Neural cell (in vitro differentiated cells): ENCODE measurements around the gene CCL2. TPM values are rescaled to one million over a fixed set of nuclear protein-coding genes. Genes with fewer than 3 reads are reported as not detected.

Experiments used
- H2AFZ ChIP-seq: fragments of 200-600, 300-800 bp; sonication (generic), shearing (Covaris generic); 2 replicates; pipeline ENCODE4 v1.6.0; 2014; ENCODE audit warnings: low read depth, mild to moderate bottlenecking, antibody characterized with exemption, low read length, moderate library complexity
- H3F3A ChIP-seq: fragments of 200-600 bp; shearing (Covaris generic); 2 replicates; pipeline ENCODE4 v1.6.1; 2016; ENCODE audit warnings: mild to moderate bottlenecking, moderate library complexity, mixed read lengths, antibody characterized with exemption, low read length; ENCODE audit not compliant: insufficient read depth, poor library complexity, severe bottlenecking
- H3K27ac ChIP-seq: fragments of 200-600, 300-800 bp; sonication (generic), shearing (Covaris generic); 2 replicates; pipeline ENCODE4 v1.5.1; 2014; ENCODE audit warnings: mild to moderate bottlenecking, low read length, moderate library complexity
- H3K27me3 ChIP-seq: fragments of 300-800, 200-600 bp; sonication (generic), shearing (Covaris generic); 2 replicates; pipeline ENCODE4 v1.6.0; 2014; ENCODE audit warnings: mild to moderate bottlenecking, low read depth, low read length, moderate library complexity; ENCODE audit not compliant: insufficient read depth
- H3K36me3 ChIP-seq: fragments of 300-800, 200-600 bp; sonication (generic), shearing (Covaris generic); 2 replicates; pipeline ENCODE4 v1.5.1; 2014; ENCODE audit warnings: mild to moderate bottlenecking, antibody characterized with exemption, low read length, moderate library complexity; ENCODE audit not compliant: insufficient read depth
- H3K4me2 ChIP-seq: fragments of 300-800, 200-600 bp; sonication (generic), shearing (Covaris generic); 2 replicates; pipeline ENCODE4 v1.6.0; 2014; ENCODE audit warnings: mild to moderate bottlenecking, low read length
- H3K4me3 ChIP-seq: fragments of 300-800, 200-600 bp; sonication (generic), shearing (Covaris generic); 2 replicates; pipeline ENCODE4 v1.5.1; 2014; ENCODE audit warnings: mild to moderate bottlenecking, low read length, moderate library complexity
- H3K79me2 ChIP-seq: fragments of 200-600 bp; shearing (Covaris generic); replicated peaks from 2 replicates; pipeline ENCODE4 v1.6.0; 2014; ENCODE audit warnings: mild to moderate bottlenecking, low read length, moderate library complexity; ENCODE audit not compliant: insufficient read depth
- H3K9ac ChIP-seq: fragments of 300-800, 200-600 bp; sonication (generic), shearing (Covaris generic); 2 replicates; pipeline ENCODE4 v1.6.1; 2016; ENCODE audit warnings: mild to moderate bottlenecking, low read length, mixed read lengths
- H3K9me2 ChIP-seq: fragments of 200-600 bp; shearing (Covaris generic); 2 replicates; pipeline ENCODE4 v1.6.1; 2016; ENCODE audit warnings: mild to moderate bottlenecking, low read length, mixed read lengths; ENCODE audit not compliant: insufficient read depth
- H3K9me3 ChIP-seq: fragments of 200-600, 300-800 bp; sonication (generic), shearing (Covaris generic); 2 replicates; pipeline ENCODE4 v1.6.1; 2016; ENCODE audit warnings: mild to moderate bottlenecking, mixed run types, low read length, moderate library complexity, mixed read lengths
- H4K20me1 ChIP-seq: fragments of 200-600 bp; shearing (Covaris generic); 2 replicates; pipeline ENCODE4 v1.6.1; 2016; ENCODE audit warnings: mild to moderate bottlenecking, mixed run types; ENCODE audit not compliant: insufficient read depth
- EP300 ChIP-seq: fragments of 450-650 bp; conservative IDR thresholded peaks from 2 replicates; pipeline ENCODE4 v1.6.1; 2014; ENCODE audit warnings: antibody characterized with exemption, mild to moderate bottlenecking, moderate library complexity; ENCODE audit not compliant: poor library complexity, severe bottlenecking
- EZH2 ChIP-seq: fragments of 200-600, 300-800 bp; shearing (Covaris generic), sonication (generic); IDR thresholded peaks from 2 replicates; pipeline ENCODE4 v1.6.1; 2014; ENCODE audit warnings: antibody characterized with exemption, low read length, borderline replicate concordance, mild to moderate bottlenecking; ENCODE audit not compliant: insufficient read depth, poor library complexity, severe bottlenecking
- MXI1 ChIP-seq: fragments of 450-650 bp; conservative IDR thresholded peaks from 2 replicates; pipeline ENCODE4 v1.6.1; 2014; ENCODE audit warnings: antibody characterized with exemption, mild to moderate bottlenecking; ENCODE audit not compliant: poor library complexity, severe bottlenecking
- POLR2AphosphoS5 ChIP-seq: IDR thresholded peaks from 2 replicates; pipeline ENCODE4 v1.6.1; 2012
- RAD21 ChIP-seq: fragments of 450-650 bp; conservative IDR thresholded peaks from 2 replicates; pipeline ENCODE4 v1.6.1; 2014; ENCODE audit warnings: antibody characterized with exemption, mild to moderate bottlenecking, moderate library complexity
- REST ChIP-seq: IDR thresholded peaks from 2 replicates; pipeline ENCODE4 v1.6.1; 2012; ENCODE audit warnings: borderline replicate concordance
- SMC3 ChIP-seq: fragments of 450-650 bp; conservative IDR thresholded peaks from 2 replicates; pipeline ENCODE4 v1.6.1; 2014; ENCODE audit warnings: antibody characterized with exemption, mild to moderate bottlenecking, moderate library complexity; ENCODE audit not compliant: poor library complexity
- TAF1 ChIP-seq: IDR thresholded peaks from 2 replicates; pipeline ENCODE4 v1.6.1; 2012; ENCODE audit warnings: low read depth
- polyA plus RNA-seq: library from polyadenylated mRNA; depleted of rRNA; stranded (reverse); fragments of >200 nt; gene quantifications from 2 replicates; pipeline ENCODE4 v1.2.3, GENCODE V29; 2014

The CCL2 gene
- polyA plus RNA-seq, 1 donor from 2014 or later, result 0.57 TPM

DNA sequence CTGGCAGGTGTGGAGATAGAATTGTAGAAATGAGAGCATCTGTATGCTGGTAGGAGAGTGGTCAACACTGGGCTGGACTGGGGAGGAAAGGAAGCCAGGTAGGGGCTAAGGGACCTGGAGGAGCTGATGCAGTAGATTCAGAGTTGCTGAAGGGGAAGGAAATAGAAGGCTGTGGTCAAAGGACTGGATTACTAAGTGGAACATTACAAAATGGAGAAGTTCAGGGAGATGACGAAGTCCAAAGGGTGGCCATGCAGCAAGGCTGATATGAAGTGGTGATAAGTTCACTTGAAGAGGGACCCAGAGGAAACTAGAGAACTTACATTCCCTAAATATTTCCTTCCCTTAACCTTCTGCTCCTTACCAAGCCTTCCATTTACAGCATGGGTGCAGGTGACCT, 8.6 kb upstream of the CCL2 start:
- Histone ChIP-seq H3K9me2 (no peaks in the 10 kb centered on the region), H3K4me3 (no peak overlapping the region), H4K20me1 (no peaks in the 10 kb centered on the region), H3K9ac (no peak overlapping the region), H2AFZ (no peak overlapping the region), H3K9me3 (no peaks in the 10 kb centered on the region), H3K4me2 (no peak overlapping the region), H3F3A (no peaks in the 10 kb centered on the region), H3K27ac (no peak overlapping the region), H3K36me3 (no peaks in the 10 kb centered on the region), H3K27me3 (no peaks in the 10 kb centered on the region), H3K79me2 (no peaks in the 10 kb centered on the region)
- TF ChIP-seq MXI1, result no peak
- TF ChIP-seq POLR2AphosphoS5, result no peak
- no peak for TF ChIP-seq TAF1
- no peak for TF ChIP-seq EP300
- no peak for TF ChIP-seq EZH2
- TF ChIP-seq REST, result no peak

DNA sequence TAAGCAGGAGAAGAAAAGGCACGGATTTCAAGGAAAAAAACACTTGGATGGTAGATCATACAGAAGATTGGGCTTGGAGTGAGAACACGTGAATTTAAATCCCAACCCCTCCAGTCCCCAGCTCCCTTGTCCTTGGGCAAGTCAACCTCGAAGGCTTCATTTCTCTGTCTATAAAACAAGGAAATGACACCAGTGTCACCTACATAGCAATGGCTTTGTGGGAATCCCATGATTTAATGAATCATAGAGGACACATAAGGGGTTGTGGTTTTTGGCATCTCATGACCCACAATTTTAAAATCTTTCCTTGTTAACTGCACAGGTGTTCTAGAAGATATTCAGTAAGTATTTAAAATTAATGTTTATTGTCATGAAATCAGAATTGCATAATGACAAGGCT, 8.2 kb upstream of the CCL2 start:
- Histone ChIP-seq H3K36me3 (no peaks in the 10 kb centered on the region), H3K79me2 (no peaks in the 10 kb centered on the region), H3K9me3 (no peaks in the 10 kb centered on the region), H3K27ac (no peak overlapping the region), H3K27me3 (no peaks in the 10 kb centered on the region), H3K9ac (no peak overlapping the region), H4K20me1 (no peaks in the 10 kb centered on the region), H2AFZ (no peak overlapping the region), H3K9me2 (no peaks in the 10 kb centered on the region), H3K4me2 (no peak overlapping the region), H3K4me3 (no peak overlapping the region), H3F3A (no peaks in the 10 kb centered on the region)
- TF ChIP-seq SMC3 (no peak), REST (no peak), RAD21 (no peak), EP300 (no peak), MXI1 (no peak), POLR2AphosphoS5 (no peak), TAF1 (no peak)
